Adrenal gland (tissue), 5 donors: Measurements from ENCODE around the gene HIC1.

ENCODE experiments used
- POLR2A ChIP-seq, 2 donors: fragments of 450-650 bp; IDR thresholded peaks; one replicate each; pipeline ENCODE4 v1.6.1; 2017; ENCODE audit warnings: antibody characterized with exemption in 2 of 2, mild to moderate bottlenecking in 2 of 2, moderate library complexity in 1 of 2
- TF ChIP-seq, protein P1 (sequence below), 6 experiments: fragments of 450-650 bp in 4 of 6; fragments of 200-600 bp in 2 of 6; sonication (generic) in 1 of 6; IDR thresholded peaks; 1 replicate in 5 of 6; 2 replicates in 1 of 6; pipeline versions ENCODE4 v1.5.1 to v1.8.0; 2016 to 2021; ENCODE audit warnings: antibody characterized with exemption in 6 of 6, mild to moderate bottlenecking in 2 of 6, moderate library complexity in 1 of 6
- donor health status: DM: no; HTN: no; CAD: no.

DNA sequence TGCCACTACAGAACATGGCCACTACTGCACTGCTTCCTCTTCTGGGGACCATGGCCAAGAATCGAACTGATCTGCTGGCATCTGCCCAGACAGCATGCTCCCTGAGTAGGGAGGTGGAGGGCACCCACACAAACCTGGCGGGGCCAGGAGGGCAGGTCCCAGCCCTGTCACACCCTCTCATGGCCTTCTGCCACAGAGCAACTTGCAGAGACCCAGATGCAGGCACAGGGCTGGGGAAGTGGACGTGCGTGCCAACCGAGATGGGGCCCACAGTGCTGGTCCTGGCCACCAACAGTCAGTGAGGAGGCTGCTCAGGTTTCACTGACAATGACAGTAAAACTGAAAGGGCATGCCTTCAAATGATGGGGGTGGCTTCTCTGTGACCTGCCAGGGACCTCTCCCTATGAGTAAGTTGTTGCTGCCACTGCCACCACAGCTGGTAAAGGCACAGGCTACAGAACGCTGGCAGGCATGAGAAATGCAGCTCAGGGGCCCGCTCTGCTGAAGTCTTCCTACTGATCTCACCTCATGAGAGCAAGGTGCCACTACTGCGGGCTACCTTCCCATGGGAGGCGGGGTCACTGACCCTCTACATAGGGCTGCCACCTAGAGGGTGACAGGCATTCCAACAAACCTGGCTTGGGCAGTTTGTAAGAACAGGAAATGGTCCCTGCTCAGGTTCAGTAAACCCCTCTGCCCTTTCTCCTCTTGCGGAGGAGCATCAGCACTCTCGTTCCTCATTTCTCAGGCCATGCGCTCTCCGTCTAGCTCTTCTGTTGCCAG lies 15.5 kb downstream of the HIC1 start:
- TF ChIP-seq, protein P1, sequence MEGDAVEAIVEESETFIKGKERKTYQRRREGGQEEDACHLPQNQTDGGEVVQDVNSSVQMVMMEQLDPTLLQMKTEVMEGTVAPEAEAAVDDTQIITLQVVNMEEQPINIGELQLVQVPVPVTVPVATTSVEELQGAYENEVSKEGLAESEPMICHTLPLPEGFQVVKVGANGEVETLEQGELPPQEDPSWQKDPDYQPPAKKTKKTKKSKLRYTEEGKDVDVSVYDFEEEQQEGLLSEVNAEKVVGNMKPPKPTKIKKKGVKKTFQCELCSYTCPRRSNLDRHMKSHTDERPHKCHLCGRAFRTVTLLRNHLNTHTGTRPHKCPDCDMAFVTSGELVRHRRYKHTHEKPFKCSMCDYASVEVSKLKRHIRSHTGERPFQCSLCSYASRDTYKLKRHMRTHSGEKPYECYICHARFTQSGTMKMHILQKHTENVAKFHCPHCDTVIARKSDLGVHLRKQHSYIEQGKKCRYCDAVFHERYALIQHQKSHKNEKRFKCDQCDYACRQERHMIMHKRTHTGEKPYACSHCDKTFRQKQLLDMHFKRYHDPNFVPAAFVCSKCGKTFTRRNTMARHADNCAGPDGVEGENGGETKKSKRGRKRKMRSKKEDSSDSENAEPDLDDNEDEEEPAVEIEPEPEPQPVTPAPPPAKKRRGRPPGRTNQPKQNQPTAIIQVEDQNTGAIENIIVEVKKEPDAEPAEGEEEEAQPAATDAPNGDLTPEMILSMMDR (IDR thresholded peaks at IDR 0.05), result no peak
- no peak for TF ChIP-seq POLR2A (IDR thresholded peaks at IDR 0.05)
